Eye (tissue), 1 donor: ENCODE measurements around the gene LRCH1.

Experiments
- DNase-seq: peaks from one replicate; pipeline ENCODE4 v3.0.0-alpha.2; 2015

LRCH1 gene

GRCh38 chr13:46618694-46619254 is 65.8 kb downstream of the LRCH1 start:
- DNase-seq: no peak

GRCh38 chr13:46620029-46620428 is 67.1 kb downstream of the LRCH1 start:
- DNase-seq: no peak

GRCh38 chr13:46620471-46620870 is 67.5 kb downstream of the LRCH1 start:
- DNase-seq: no peak

DNA sequence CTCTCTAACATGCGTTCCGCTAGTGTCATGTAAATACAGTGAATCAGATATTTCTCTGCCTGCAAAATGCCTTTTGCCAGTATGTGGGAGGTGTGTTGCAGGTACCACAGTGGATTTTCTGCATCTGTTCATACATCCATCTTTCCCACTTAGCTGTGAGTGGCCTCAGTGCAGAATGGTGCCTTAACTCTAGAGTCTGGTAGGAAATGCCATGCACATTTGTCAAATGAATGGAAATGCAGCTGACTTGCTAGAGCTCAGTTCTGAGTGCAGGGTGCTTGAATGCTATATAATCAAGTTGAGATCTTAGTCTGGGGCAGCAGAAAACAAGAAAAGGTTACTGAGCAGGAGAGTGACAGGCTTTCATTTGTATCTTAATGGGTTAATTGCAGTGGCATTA is 68.2 kb downstream of the LRCH1 start:
- no peak for DNase-seq

DNA sequence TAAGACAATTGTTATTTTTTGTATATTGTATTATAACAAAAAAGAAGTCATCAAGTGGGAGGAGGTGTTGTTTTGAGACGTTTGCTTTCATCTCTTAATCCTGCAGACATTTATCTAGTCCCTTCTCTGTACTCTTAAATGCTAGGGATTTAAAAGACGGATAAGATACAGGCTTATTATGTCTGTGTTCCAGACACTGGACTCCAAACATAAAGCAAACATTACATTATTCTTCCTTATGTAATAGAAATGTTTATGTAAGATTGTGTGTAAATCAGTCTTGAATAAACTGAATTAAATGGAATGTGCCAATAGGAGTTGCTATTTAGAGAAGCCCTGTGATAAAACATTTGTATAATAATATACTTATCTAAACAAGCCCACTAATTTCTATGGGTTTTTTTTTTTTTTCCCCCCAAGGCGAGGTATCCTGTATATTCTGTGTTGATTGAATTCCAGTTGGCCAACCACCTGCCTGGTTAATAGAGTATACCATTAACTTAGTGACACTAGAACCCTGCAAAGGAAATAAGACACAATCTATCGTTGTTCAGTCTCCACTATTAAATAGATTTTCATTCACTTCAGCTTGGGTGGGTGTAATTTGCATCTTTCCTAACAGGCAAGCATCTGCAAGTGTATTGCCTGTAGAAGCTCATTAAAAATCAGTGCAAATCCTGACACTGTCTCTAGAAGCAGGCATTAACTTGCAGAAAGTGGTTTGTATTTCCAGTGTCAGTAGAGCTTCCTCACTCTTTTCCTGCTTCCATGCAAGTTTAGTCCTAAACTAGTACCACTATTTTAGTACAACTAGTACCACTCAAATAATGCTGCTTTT is 69.0 kb downstream of the LRCH1 start:
- DNase-seq: no peak

GRCh38 chr13:46622630-46623256 is 69.8 kb downstream of the LRCH1 start:
- DNase-seq: peak; percentile 69

- DNase-seq: no peak
These were observed 71.4 kb downstream of the LRCH1 start for GRCh38 chr13:46624353-46624752.

- no peak for DNase-seq
These were observed 71.9 kb downstream of the LRCH1 start for GRCh38 chr13:46624821-46625220.

DNA sequence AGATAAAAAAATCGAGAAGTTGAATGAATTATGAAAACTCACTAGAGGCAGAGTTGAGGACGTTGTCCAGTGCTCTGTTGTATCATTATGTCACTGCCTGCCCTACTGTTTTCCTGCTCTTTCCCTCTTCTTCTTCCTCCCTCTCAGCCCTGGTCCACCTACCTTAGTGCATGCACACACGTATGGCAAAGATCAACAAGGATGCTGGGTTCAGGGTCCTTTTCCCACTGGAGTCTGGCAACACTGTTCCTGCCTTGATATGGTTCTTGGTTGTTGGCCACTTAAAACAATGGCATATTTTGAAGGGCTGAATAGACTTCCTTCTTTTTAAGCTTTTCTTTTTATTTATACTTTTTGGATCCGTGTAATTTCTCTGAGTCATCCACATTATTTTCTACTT is 74.5 kb downstream of the LRCH1 start:
- DNase-seq: no peak

DNA sequence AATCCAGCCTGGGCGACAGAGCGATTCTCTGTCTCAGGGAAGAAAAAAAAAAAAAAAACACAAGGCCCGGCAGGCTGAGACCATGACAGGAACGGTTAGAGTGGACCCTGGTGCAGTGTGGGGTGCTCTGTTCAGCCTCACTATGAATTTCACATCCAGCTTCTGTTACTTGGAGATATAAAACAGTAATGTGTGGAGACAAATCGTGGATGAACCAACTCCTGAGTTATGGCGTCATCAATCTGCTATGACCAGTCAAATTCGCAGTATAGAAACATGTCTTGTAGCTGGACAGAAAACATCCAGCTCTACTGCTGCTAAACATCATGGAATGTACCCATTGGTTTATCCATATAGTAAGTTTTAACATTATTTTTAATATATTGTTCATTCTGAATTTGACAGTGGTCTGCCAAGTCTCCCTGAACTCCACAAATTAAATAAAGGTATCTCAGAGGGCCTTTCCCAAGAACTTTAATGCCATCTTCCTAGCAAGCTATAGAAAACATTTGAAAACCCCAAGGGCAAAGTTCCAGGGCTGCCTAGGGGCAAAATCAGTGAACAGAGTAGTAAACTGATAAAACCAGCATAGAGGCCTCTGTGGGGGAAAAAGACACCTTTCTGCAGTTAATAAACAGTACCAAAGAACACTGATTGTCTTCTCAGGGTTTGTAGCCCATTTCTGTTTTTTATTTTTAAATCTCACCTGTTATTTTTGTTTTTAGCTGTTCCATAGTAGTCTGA is 75.8 kb downstream of the LRCH1 start:
- no peak for DNase-seq

- peak; percentile 34 for DNase-seq
These were observed 76.9 kb downstream of the LRCH1 start for GRCh38 chr13:46629811-46630413.

DNA sequence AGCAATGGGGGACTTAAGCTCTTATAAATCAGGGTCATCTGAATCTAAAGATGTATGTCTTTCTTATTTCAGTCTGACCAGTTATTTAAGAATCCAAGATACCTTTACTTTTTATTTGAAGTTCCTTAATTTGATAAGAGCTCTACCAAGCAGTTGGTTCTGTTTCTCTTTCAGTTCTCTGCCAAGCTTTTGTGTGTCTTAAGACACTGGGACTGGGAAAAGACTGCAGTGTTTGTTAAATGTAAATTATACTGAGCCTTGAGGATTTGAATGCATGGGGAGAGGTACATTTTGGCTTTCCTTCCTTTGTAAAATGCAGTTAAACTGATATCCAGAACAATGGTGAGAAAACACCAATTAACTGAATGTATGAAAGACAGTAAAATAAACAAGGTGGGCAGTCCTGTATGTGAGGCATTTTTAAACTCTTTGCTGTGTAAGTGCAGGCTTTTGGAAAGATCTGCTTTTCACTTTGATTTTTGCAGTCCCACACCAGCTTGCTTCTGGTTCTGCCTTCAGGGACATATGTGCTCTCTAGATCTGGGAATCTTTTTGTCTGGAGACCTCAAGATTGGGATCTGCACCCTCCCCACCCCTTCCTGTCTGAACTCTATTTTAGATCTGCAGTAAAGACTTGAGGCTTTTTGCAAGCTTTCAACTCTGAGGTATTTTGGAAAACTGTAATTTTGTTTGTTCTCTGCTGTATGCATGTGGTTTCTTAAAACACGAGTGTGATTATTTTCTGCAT is 77.6 kb downstream of the LRCH1 start:
- no peak for DNase-seq

GRCh38 chr13:46631179-46631542 is 78.2 kb downstream of the LRCH1 start:
- no peak for DNase-seq

- DNase-seq: no peak
These were observed 79.2 kb downstream of the LRCH1 start for GRCh38 chr13:46632176-46632575.

DNA sequence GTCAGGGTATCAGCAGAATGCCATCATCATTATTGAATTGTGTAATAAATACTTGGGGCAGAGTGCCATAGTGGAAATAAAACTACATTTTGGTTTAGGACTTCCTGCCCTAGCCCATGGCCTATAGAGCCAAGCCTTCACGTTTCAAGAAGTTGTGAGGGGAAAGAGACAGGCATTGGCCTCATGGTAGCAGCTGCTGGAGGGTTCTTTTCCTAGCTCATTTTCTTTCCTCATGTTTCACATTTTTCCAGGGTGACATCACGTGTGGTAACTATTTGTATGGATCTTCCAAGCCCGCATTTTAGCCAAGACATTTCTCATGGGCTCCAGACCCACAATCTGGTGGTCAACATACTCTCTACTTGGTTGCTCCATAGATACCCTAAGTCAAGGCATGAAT is 80.4 kb downstream of the LRCH1 start:
- DNase-seq: no peak

- DNase-seq: no peak
These were observed 83.5 kb downstream of the LRCH1 start for GRCh38 chr13:46636451-46636850.

- DNase-seq: no peak
These were observed 84.2 kb downstream of the LRCH1 start for GRCh38 chr13:46637213-46637612.

DNA sequence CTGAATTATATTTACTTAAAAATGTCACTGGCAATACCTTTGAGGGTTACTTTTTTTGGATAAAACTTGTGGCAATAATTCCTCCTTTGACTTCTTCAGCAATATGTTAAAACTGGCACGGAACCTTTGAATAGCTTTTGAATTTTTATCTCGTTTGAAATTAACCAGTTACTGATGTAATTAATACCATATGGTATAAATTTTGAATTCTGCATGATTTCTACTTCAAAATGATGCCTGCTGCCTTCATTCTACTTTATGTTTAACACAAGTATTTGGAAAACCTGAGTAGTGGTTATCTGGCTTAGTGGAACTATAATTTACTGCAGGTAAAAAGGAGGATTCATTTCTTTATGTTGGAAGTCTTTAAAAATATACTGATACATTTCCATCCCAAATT is 85.3 kb downstream of the LRCH1 start:
- DNase-seq: no peak

- no peak for DNase-seq
These were observed 86.3 kb downstream of the LRCH1 start for GRCh38 chr13:46639033-46639981.

DNA sequence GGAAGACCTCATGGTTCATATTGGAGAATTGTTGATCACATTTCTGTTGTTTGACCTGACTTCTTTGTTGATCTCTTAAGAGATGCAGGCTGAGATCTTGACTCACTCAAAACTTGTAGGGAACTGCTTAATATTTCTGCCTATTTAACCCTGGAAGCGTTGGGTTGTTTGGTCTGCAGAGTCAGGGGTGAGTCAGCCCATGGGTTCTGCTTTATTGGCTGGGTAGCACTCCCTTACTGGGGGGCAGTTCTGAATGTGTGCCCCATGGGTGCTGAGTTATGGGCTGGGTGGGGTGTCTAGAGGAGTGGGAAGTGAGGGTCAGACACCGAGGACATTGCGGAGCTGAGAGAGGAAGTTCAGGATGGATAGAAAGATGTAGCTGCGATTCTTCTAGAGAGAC is 87.9 kb downstream of the LRCH1 start:
- DNase-seq: no peak
